ENCODE measurements around the gene NHSL2. TPM values are rescaled to one million over a fixed set of nuclear protein-coding genes. Genes with fewer than 3 reads are reported as not detected.

NHSL2 gene
- total RNA-seq, 3 donors from 2014 or later = 5.4 to 9.2 (median 5.8) TPM

DNA sequence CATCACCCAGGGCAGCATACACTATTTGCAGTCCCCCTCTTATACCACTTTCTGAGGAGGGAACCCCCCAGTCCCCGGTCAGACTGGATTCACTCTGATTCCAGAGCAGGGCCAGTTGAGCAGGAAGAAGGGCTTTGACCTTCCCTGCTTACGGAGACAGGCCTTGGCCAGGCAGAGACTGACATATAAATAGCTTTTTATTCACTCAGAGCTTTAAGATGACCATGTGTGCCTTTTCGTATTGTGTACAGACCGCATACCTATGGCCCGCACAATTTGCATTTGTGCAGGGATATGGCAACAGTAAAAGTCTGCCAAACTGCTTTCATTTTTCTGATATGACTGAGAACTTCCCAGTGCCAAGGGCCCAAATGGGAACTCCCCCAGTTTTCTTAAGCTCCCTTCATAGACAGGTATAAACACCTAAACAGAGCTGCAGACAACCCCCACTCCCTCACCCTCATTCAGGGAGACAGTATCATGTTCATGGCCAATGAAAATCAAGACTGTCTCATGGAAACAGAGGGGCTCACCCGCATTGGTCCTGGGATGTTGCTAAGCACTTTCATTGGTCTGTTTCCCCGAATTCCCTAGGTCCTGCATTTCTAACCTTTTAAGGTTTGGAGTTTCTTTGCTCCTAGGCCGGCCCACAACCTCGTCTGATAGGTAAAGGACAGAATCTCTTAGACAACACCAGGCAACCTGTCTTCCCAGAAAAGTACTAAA, 135.1 kb downstream of the NHSL2 start:
- intact Hi-C loops (cut with DNase I; ENCODE audit: low total_unique reads) = loop anchor here (10.0 kb wide), 1 partner anchor 79 kb away; no protein-coding TSS in a partner anchor
- DNase-seq (ENCODE audit: low spot score in 2 of 2) = peak in 1 of 2 donors; percentile 70
- H3K4me1 ChIP-seq = no peaks in the 10 kb centered on the region
- H3K9me3 ChIP-seq = no peaks in the 10 kb centered on the region
- no peak overlapping the region for H3K4me3 ChIP-seq
- peak overlapping the region; percentile 77 to 91 for H3K27ac ChIP-seq
- no peaks in the 10 kb centered on the region for H3K36me3 ChIP-seq
- peaks cover 0 to 53% of the 10 kb centered on the region in 2 donors for H3K27me3 ChIP-seq
- TF ChIP-seq POLR2A (IDR thresholded peaks at IDR 0.05) = no peak
- TF ChIP-seq, protein P1, sequence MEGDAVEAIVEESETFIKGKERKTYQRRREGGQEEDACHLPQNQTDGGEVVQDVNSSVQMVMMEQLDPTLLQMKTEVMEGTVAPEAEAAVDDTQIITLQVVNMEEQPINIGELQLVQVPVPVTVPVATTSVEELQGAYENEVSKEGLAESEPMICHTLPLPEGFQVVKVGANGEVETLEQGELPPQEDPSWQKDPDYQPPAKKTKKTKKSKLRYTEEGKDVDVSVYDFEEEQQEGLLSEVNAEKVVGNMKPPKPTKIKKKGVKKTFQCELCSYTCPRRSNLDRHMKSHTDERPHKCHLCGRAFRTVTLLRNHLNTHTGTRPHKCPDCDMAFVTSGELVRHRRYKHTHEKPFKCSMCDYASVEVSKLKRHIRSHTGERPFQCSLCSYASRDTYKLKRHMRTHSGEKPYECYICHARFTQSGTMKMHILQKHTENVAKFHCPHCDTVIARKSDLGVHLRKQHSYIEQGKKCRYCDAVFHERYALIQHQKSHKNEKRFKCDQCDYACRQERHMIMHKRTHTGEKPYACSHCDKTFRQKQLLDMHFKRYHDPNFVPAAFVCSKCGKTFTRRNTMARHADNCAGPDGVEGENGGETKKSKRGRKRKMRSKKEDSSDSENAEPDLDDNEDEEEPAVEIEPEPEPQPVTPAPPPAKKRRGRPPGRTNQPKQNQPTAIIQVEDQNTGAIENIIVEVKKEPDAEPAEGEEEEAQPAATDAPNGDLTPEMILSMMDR (IDR thresholded peaks at IDR 0.05) = no peak
- no peak for TF ChIP-seq POLR2AphosphoS5 (IDR thresholded peaks at IDR 0.05)

DNA sequence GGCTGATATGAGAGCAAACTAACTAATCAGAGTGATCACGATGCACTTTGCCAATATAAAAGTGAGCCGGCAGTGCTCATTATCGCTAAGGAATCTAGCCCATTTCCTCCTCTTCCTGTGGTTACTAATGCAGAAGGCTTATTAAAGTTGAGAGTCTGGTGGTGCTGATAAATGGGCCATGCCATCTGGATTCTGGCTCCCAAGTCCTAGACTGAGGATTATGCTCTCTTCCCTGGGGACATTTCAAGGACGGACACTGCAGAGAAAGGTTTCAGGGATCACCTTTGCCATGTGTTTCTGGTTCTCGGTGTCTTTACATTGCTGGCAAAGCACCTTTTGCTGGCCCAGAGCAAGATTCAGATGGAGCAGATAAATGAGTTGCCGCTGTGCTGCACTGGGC, 135.8 kb downstream of the NHSL2 start:
- intact Hi-C loops (cut with DNase I; ENCODE audit: low total_unique reads) = loop anchor here (10.0 kb wide), 1 partner anchor 78 kb away; no protein-coding TSS in a partner anchor
- DNase-seq (ENCODE audit: low spot score in 2 of 2) = no peak
- Histone ChIP-seq H3K27me3 (peaks cover 0 to 49% of the 10 kb centered on the region in 2 donors), H3K27ac (peak overlapping the region; percentile 77 to 91), H3K36me3 (no peaks in the 10 kb centered on the region), H3K4me1 (no peaks in the 10 kb centered on the region), H3K9me3 (no peaks in the 10 kb centered on the region), H3K4me3 (no peak overlapping the region)
- TF ChIP-seq, protein P1 (IDR thresholded peaks at IDR 0.05) = no peak
- TF ChIP-seq POLR2AphosphoS5 (IDR thresholded peaks at IDR 0.05) (no peak), POLR2A (IDR thresholded peaks at IDR 0.05) (no peak)

DNA sequence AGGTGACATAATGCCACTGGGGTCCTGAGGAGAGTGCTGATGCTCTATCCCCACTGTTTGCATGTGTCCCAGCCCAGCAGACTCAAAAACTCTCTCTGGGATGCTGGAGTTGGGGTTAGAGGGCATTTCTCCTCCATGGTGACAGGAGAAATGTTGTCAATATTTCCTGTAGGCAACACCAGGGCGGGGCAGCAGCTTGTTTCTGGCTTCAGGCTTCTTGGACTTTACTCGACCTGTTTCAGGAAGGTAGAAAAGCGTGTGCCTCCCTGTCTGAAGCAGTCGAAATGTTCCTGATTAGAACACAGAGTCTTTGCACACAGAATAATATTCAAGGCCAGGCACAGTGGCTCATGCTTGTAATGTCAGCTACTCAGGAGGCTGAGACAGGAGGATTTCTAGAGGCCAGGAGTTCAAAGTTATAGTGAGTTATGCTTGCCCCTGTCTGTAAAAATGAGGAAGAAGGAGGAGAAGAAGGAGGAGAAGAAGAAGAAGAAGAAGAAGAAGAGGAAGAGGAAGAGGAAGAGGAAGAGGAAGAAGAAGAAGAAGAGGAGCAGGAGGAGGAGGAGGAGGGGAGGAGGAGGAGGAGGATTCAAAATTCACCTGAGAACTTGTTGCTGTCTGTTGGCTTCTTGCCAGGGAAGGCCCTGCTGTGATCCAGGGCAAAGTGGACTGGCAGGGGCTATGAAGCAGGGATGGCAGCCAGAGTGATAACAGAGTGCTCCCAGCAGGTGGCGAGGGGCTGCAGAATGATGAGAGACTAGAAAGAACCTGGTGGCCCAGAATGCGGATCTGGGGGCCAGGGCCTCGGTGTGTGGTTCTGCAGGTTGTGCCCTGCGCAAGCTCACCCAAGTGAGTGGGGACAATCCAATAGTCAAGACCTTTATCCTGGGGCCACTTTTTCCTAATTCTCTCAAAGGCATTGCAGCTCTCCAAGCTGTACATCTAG, 138.1 kb downstream of the NHSL2 start:
- Histone ChIP-seq H3K27ac (no peak overlapping the region), H3K4me1 (no peaks in the 10 kb centered on the region), H3K9me3 (no peaks in the 10 kb centered on the region), H3K27me3 (peaks cover 0 to 52% of the 10 kb centered on the region in 2 donors), H3K4me3 (no peak overlapping the region), H3K36me3 (no peaks in the 10 kb centered on the region)
- no peak for DNase-seq (ENCODE audit: low spot score in 2 of 2)
- intact Hi-C loops (cut with DNase I; ENCODE audit: low total_unique reads) = loop anchor here (10.0 kb wide), 1 partner anchor 76 kb away; no protein-coding TSS in a partner anchor
- TF ChIP-seq, protein P1 (IDR thresholded peaks at IDR 0.05) = no peak
- no peak for TF ChIP-seq POLR2A (IDR thresholded peaks at IDR 0.05)
- no peak for TF ChIP-seq POLR2AphosphoS5 (IDR thresholded peaks at IDR 0.05)

DNA sequence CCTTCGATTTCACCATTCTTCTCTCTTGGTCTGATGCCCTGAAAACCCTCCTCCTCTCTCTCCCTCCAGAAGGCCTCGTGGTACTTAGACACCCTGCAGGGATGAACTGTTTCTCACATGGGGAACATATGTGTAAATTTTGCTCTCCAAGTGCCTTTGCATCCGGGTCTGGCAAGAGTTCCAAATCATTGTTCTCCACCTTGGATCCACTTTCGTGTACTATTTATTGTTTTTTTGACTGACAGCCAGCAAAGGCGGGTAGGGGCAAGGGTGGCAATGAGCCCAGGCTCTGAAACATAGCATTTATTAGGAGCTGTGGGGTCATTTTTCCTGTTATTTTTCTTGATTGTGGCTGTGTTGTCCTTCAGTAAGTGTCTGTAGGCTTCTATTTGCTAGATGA, 139.4 kb downstream of the NHSL2 start:
- no peak for DNase-seq (ENCODE audit: low spot score in 2 of 2)
- no peaks in the 10 kb centered on the region for H3K9me3 ChIP-seq
- H3K4me3 ChIP-seq = no peak overlapping the region
- TF ChIP-seq POLR2AphosphoS5 (IDR thresholded peaks at IDR 0.05) = no peak
- TF ChIP-seq, protein P1 (IDR thresholded peaks at IDR 0.05) = no peak
- TF ChIP-seq POLR2A (IDR thresholded peaks at IDR 0.05) = no peak
- H3K36me3 ChIP-seq = no peaks in the 10 kb centered on the region
- no peak overlapping the region for H3K27ac ChIP-seq
- intact Hi-C loops (cut with DNase I; ENCODE audit: low total_unique reads) = no loop called here
- H3K27me3 ChIP-seq = peaks cover 0 to 49% of the 10 kb centered on the region in 2 donors
- no peaks in the 10 kb centered on the region for H3K4me1 ChIP-seq
